NCI-H2196 (cell line): ENCODE measurements around the gene WNK3.
"Not testable (repeated sequence)": the region's sequence is repeated elsewhere in the genome, so short reads cannot be mapped to it uniquely, and the experiment has no call there.

ENCODE experiments used
- DNase-seq: peaks from one replicate; lab custom pipeline; 2025; ENCODE audit not compliant: unreplicated experiment; lab: John Stamatoyannopoulos, UW

WNK3 gene

GRCh38 chrX:54357414-54358377 is at the start of gene WNK3:
TSS of gene WNK3 (minus strand) at chrX:54358046.
- DNase-seq = peak; percentile 87

- DNase-seq = no peak
These were observed 49.4 kb upstream of the WNK3 start for GRCh38 chrX:54407266-54407665.

DNA sequence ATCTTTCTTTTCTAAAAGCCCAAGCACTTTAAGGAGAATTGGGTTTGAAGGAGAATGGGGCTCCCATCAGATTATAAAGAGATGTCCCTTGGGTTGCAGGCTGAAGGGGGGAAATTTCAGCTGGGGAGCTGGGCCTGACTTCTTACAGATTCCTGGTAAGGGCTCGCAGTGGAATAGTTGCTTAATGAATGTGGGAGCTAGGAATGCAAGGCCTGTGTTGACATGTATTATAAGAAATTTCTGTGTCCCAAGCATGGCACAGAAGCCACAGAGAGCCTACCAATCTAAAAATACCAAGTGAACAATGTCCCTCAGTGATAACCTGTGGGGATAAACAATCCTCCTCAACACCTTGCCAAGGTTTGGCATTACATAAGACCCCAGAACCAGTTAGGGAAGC is 39.3 kb upstream of the WNK3 start:
- no peak for DNase-seq

GRCh38 chrX:54386314-54386713 is 28.5 kb upstream of the WNK3 start:
- no peak for DNase-seq

- DNase-seq = peak; percentile 21
These were observed 26.8 kb upstream of the WNK3 start for GRCh38 chrX:54384661-54385060.

- DNase-seq = no peak
These were observed 1.6 kb upstream of the WNK3 start for GRCh38 chrX:54359408-54359807.

DNA sequence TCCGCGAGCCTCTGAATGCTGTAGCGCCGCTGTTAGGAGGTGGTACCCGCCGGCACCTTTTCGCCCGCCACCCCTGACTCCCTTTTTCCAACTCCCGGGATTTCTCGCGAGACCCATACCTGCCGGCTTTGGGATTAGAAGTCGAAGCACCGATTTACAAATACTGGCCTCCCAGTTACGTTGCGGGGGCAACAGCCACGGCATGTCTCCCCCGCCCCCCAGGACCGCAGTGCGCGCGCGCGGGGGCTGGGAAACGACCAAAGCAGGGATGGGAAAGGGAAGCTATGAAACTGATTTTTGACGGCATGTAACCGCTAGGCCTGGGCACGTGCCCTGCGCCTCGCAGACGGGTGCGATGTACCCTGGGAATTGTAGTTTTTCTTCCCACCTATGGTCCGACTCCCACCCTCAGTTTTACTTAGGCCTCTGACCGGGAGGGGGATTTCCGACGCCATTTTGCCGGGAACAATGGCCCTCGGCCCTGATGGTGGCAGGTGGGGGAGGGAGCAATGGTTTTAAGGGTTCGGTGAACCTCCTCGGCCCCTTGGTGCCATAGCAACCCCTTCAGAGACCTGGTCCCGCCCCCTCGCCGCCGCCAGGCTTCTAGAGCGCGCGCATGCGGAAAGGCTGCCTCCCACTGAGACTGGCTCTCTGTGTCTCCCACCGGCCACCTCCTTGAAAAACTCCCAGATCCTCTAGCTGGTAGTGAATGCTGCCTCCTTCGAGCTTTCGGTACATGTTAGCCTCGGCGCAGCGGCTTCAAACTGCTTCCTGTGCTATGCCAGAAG is 772 bp upstream of the WNK3 start:
- DNase-seq = peak; percentile 85

DNA sequence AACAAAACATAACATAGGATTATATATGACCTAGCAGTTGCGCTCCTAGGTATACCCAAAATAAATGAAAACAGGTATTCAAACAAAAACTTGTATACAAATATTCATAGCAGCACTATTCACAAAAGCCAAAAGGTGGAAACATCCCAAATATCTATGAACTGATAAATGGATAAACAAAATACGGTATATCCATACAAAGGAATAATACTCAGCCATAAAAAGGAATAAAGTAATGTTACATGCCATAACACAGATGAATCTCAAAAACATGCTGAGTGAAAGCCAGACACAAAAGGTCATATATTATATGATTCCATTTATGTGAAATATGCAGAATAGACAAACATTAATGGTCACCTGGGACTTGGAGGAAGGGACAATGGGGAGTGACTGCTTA is 5.2 kb downstream of the WNK3 start:
- DNase-seq = no peak

GRCh38 chrX:54337383-54337782 is 20.5 kb downstream of the WNK3 start:
- not testable (repeated sequence) for DNase-seq

DNA sequence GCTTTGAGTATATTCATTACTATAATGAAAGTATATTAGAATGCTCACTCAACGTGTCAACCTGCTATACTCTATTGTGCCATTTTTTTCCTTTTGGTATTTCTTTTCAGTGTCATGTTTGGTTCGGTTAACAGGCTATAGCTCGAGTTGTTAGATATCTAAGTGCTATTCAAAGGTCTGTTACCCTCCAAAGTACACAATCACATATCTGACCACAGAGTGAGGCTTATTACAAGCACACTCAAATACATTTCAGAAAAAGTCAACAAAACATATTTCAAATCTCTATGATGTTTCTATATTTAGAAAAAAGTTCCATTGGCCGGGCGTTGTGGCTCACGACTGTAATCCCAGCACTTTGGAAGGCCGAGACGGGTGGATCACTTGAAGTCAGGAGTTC is 32.8 kb downstream of the WNK3 start:
- no peak for DNase-seq

- DNase-seq = no peak
These were observed 37.8 kb downstream of the WNK3 start for GRCh38 chrX:54320067-54320466.

GRCh38 chrX:54306379-54306778 is 51.5 kb downstream of the WNK3 start:
- no peak for DNase-seq

DNA sequence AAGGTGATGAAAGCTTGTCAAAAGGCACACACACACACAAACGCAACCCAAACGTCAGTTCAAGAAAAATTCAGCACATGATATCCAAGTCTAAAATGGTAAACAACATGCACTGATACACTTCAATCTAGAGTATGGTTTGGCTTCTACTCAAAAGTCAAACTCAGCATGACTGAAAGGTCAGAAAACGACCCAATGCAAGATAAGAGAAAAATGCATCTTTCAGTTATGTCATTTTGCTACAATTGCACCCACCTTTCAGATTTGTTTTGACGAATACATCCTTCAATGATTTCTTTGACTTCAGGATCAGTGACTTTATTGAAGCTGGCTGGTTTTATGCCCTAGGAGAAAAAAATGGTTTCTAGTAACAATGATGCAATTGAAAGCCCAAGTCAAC is 56.3 kb downstream of the WNK3 start:
- DNase-seq = no peak

DNA sequence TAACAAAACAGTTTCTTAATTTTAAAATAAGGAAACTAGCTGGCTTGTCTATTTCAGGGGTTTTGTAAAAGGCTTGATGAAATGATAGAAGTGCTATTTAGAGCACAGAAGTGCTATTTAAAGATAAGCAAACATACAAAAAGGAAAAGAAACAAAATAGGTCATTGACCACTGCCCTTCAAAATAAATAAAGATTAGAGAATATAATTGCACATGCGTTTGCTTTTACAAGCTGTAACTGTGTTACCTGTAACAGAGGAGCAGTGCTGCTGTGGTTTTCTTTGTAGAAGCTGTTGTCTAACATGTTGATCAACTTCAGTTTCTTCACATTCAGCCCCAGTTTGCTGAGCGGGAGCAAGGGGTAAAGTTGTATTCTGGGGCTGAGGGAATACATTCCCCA is 63.5 kb downstream of the WNK3 start:
- DNase-seq = no peak

DNA sequence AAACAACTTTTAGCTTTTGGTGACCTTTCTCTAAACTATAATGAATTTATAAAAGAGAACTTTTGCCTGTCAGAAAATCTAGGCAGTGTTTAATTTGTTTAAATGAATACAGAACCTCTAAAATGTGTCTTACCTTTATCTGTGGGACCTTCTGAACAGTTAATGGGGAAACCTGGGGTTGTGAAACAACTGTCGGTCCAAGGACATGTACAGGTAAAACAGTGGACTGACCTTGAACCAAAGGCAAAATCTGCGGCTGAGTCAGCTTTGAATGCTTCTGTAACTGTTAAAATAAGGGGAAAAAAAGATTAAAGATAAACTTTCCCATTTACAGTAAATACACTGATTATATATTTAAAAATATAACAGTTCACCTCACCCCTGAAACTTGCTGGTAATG is 65.1 kb downstream of the WNK3 start:
- no peak for DNase-seq

- no peak for DNase-seq
These were observed 66.1 kb downstream of the WNK3 start for GRCh38 chrX:54291758-54292157.

GRCh38 chrX:54288968-54289367 is 68.9 kb downstream of the WNK3 start:
- no peak for DNase-seq

- DNase-seq = no peak
These were observed 69.6 kb downstream of the WNK3 start for GRCh38 chrX:54288277-54288676.

DNA sequence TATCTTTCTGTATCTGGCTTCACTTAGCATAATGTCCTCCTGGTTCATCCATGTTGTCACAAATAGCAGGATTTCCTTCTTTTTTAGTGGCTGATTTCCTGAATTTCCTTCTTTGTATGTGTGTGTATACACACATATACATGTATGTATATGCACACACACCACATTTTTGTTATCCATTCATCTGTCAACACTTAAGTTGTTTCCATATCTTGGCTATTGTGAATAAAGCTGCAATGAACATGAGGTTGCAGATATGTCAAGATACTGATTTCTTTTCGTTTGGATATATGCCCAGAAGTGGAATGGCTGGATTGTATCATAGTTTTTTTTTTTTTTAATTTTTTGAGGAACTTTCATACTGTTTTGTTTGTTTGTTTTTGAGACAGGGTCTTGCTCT is 76.2 kb downstream of the WNK3 start:
- DNase-seq = no peak

GRCh38 chrX:54280466-54280865 is 77.4 kb downstream of the WNK3 start:
- DNase-seq = no peak

- no peak for DNase-seq
These were observed 86.2 kb downstream of the WNK3 start for GRCh38 chrX:54271664-54272063.

DNA sequence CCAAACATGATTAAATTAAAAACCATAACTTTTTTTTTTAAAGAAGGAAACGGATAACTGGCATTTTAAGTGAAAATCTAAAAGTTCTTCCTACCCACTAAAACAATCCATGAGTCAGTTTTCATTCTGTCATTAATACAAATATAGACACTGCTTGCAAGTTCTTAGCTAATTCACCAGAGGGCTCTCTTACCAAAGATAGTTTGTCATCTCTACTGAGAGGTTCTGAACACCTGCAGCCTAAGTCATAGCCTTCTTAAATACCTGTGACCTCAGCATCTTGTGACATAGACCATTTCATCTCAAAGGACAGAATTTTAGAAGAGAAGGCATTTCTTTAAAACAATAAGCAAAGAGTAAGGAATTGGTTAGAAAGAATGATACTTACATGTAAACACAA is 109.5 kb downstream of the WNK3 start:
- peak; percentile 25 for DNase-seq
